Neural cell (in vitro differentiated cells): ENCODE data around the gene GLT8D2.

Experiments used
- CTCF ChIP-seq: fragments of 450-650 bp; IDR thresholded peaks from 2 replicates; pipeline ENCODE4 v1.5.1; 2014; ENCODE audit warnings: antibody characterized with exemption, mild to moderate bottlenecking, moderate library complexity; ENCODE audit not compliant: poor library complexity, severe bottlenecking
- EZH2 ChIP-seq: fragments of 200-600, 300-800 bp; shearing (Covaris generic), sonication (generic); IDR thresholded peaks from 2 replicates; pipeline ENCODE4 v1.6.1; 2014; ENCODE audit warnings: antibody characterized with exemption, low read length, borderline replicate concordance, mild to moderate bottlenecking; ENCODE audit not compliant: insufficient read depth, poor library complexity, severe bottlenecking
- POLR2AphosphoS5 ChIP-seq: IDR thresholded peaks from 2 replicates; pipeline ENCODE4 v1.6.1; 2012
- RAD21 ChIP-seq: fragments of 450-650 bp; conservative IDR thresholded peaks from 2 replicates; pipeline ENCODE4 v1.6.1; 2014; ENCODE audit warnings: antibody characterized with exemption, mild to moderate bottlenecking, moderate library complexity
- REST ChIP-seq: IDR thresholded peaks from 2 replicates; pipeline ENCODE4 v1.6.1; 2012; ENCODE audit warnings: borderline replicate concordance
- TAF1 ChIP-seq: IDR thresholded peaks from 2 replicates; pipeline ENCODE4 v1.6.1; 2012; ENCODE audit warnings: low read depth

- TF ChIP-seq TAF1 (no peak), CTCF (no peak), EZH2 (no peak), POLR2AphosphoS5 (no peak), RAD21 (no peak), REST (no peak)
Observed at GRCh38 chr12:104023710-104024109, 26.3 kb downstream of the GLT8D2 start.
